ENCODE measurements around the gene NKG7. TPM values are rescaled to one million over a fixed set of nuclear protein-coding genes. Genes with fewer than 3 reads are reported as not detected.
"Not testable (repeated sequence)": the region's sequence is repeated elsewhere in the genome, so short reads cannot be mapped to it uniquely, and the experiment has no call there.

The NKG7 gene, protein sequence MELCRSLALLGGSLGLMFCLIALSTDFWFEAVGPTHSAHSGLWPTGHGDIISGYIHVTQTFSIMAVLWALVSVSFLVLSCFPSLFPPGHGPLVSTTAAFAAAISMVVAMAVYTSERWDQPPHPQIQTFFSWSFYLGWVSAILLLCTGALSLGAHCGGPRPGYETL
- total RNA-seq, result 100 to 1,000 TPM in 1 of 2 experiments, 10 to 100 TPM in 1; 92.1 to 125 TPM

GRCh38 chr19:51372649-51373504 lies at the start of gene NKG7:
Gene NKG7 (minus strand): TSS chr19:51372654. CDS start chr19:51372535, 119 bp downstream.
- CTCF ChIA-PET, result interaction anchor here (1.3 to 1.6 kb wide), 2 partner anchors 24 to 33 kb away, joined by 5 read pairs; no protein-coding TSS in a partner anchor
- no peaks in the 10 kb centered on the region for H3K9me3 Mint-ChIP-seq (ENCODE audit: low read depth)
- DNase-seq, result peak; percentile 89
- H3K27me3 Mint-ChIP-seq, result no peaks in the 10 kb centered on the region
- H3K27ac Mint-ChIP-seq, result peak within 1 kb of the TSS; percentile 94
- POLR2A ChIA-PET, result interaction anchor here (0.6 to 1.9 kb wide), 3 partner anchors 18 to 22 kb away, joined by 3 to 7 read pairs (median 5); no protein-coding TSS in a partner anchor
- ATAC-seq, result peak; percentile 83
- intact Hi-C loops (cut with DNase I, micrococcal nuclease), result loop anchor here (1.0 kb wide), 2 partner anchors 21 to 68 kb away; no protein-coding TSS in a partner anchor
- peaks cover 22% of the 10 kb centered on the region for H3K36me3 Mint-ChIP-seq (ENCODE audit: low read depth)
- peaks cover 73% of the 10 kb centered on the region for H3K4me1 Mint-ChIP-seq
- H3K4me3 Mint-ChIP-seq, result peak within 1 kb of the TSS; percentile 70

- Mint-ChIP-seq H3K4me1 (peaks cover 24% of the 10 kb centered on the region), H3K27ac (no peak overlapping the region), H3K4me3 (no peak overlapping the region), H3K9me3 (ENCODE audit: low read depth) (no peaks in the 10 kb centered on the region), H3K36me3 (ENCODE audit: low read depth) (no peaks in the 10 kb centered on the region), H3K27me3 (peaks cover 20% of the 10 kb centered on the region)
- intact Hi-C loops (cut with DNase I, micrococcal nuclease), result loop anchor here (1.0 to 5.0 kb wide), 8 partner anchors 19 to 361 kb away; no protein-coding TSS in a partner anchor
- DNase-seq (peak; percentile 94), ATAC-seq (peak; percentile 60)
- POLR2A ChIA-PET, result interaction anchor here (0.7 kb wide), 1 partner anchor 82 kb away, joined by 4 read pairs; no protein-coding TSS in a partner anchor
- CTCF ChIA-PET, result interaction anchor here (0.6 to 2.7 kb wide), 19 partner anchors 8 to 239 kb away, joined by 3 to 17 read pairs (median 4); partner anchors contain the start of gene CLDND2
Measured at GRCh38 chr19:51422053-51422448, 49.6 kb upstream of the NKG7 start.

DNA sequence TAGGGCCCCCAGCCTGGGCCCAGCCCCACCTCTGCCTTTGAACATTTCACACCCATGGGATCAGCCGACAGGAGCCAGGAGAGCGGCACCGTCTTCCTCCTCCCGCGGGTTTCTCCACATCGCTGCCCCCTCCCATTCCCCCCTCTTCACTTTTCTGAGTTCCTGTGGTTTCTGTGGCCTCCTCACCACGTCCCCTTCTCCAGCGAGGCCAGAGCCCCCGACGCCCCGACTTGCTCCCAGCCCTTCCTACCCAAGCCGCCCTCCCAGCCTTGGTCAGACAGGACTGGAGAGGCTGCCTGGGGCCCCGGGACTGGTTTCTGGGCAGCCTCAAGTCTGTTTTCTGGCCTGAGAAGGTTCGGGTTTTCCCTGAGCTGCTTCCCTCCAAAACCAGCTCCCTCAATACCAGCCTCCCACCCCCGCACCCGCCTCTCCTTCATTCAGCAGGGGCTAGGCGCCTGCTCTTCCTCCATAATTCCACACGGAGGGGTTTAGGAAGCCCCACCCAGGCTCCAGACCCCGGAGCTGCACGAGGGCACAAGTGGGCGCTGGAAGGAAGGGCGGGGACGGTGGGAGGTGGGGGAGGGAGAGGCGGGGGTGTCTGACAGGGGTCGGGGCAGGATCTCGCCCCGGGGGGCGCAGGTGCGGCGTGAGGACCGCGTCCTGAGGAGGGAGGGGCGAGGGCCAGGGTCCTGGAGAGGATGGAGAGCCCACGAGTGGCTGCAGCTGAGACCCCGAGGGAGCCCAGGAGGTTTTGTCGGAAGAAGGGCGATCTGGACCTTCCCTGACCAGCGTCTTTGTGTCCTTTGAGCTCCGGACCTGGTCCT lies 49.0 kb upstream of the NKG7 start:
- peak; percentile 22 for DNase-seq
- Mint-ChIP-seq H3K27me3 (peaks cover 22% of the 10 kb centered on the region), H3K27ac (no peak overlapping the region), H3K9me3 (ENCODE audit: low read depth) (no peaks in the 10 kb centered on the region), H3K36me3 (ENCODE audit: low read depth) (no peaks in the 10 kb centered on the region), H3K4me3 (no peak overlapping the region), H3K4me1 (peaks cover 28% of the 10 kb centered on the region)
- intact Hi-C loops (cut with DNase I, micrococcal nuclease), result loop anchor here (1.0 to 5.0 kb wide), 8 partner anchors 19 to 361 kb away; no protein-coding TSS in a partner anchor
- ChIA-PET POLR2A (interaction anchor here (0.8 kb wide), 1 partner anchor 91 kb away, joined by 3 read pairs; no protein-coding TSS in a partner anchor), CTCF (interaction anchor here (0.6 to 2.7 kb wide), 22 partner anchors 9 to 291 kb away, joined by 3 to 17 read pairs (median 4); partner anchors contain the start of gene CLDND2)
- no peak for ATAC-seq

DNA sequence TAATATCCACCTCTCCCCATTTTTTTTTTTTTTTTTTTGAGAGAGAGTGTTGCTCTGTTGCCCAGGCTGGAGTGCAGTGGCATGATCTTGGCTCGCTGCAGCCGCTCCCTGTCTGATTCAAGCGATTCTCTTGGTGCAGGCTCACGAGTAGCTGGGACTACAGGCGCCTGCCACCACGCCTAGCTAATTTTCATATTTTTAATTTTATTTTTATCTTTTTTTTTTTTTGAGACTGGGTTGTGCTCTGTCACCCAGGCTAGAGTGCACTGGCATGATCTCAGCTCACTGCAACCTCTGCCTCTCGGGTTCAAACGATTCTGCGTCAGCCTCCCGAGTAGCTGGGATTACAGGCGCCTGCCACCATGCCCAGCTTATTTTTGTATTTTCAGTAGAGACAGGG lies 48.1 kb upstream of the NKG7 start:
- H3K36me3 Mint-ChIP-seq (ENCODE audit: low read depth); DNase-seq; H3K4me3 Mint-ChIP-seq; ATAC-seq; H3K9me3 Mint-ChIP-seq (ENCODE audit: low read depth); H3K27ac Mint-ChIP-seq: not testable (repeated sequence)
- ChIA-PET POLR2A (interaction anchor here (0.6 to 0.8 kb wide), 3 partner anchors 90 to 1046 kb away, joined by 3 read pairs; no protein-coding TSS in a partner anchor), CTCF (interaction anchor here (0.6 to 2.7 kb wide), 11 partner anchors 20 to 290 kb away, joined by 3 to 17 read pairs (median 6); no protein-coding TSS in a partner anchor)
- intact Hi-C loops (cut with DNase I, micrococcal nuclease), result loop anchor here in 1 of 2 experiments (5.0 kb wide), 1 partner anchor 217 kb away; no protein-coding TSS in a partner anchor
- Mint-ChIP-seq H3K27me3 (peaks cover 20% of the 10 kb centered on the region), H3K4me1 (peaks cover 27% of the 10 kb centered on the region)

GRCh38 chr19:51418707-51419106 lies 46.3 kb upstream of the NKG7 start:
- H3K9me3 Mint-ChIP-seq (ENCODE audit: low read depth), result no peaks in the 10 kb centered on the region
- no peak overlapping the region for H3K27ac Mint-ChIP-seq
- H3K27me3 Mint-ChIP-seq, result peaks cover 20% of the 10 kb centered on the region
- H3K4me1 Mint-ChIP-seq, result peaks cover 27% of the 10 kb centered on the region
- DNase-seq, result no peak
- intact Hi-C loops (cut with DNase I, micrococcal nuclease), result no loop called here
- no peaks in the 10 kb centered on the region for H3K36me3 Mint-ChIP-seq (ENCODE audit: low read depth)
- ChIA-PET CTCF (interaction anchor here (0.7 to 2.9 kb wide), 11 partner anchors 11 to 243 kb away, joined by 3 to 16 read pairs (median 4); no protein-coding TSS in a partner anchor), POLR2A (no interaction called here)
- ATAC-seq, result no peak
- no peak overlapping the region for H3K4me3 Mint-ChIP-seq

GRCh38 chr19:51417810-51418157 lies 45.3 kb upstream of the NKG7 start:
- no peak overlapping the region for H3K27ac Mint-ChIP-seq
- no peak overlapping the region for H3K4me3 Mint-ChIP-seq
- POLR2A ChIA-PET, result no interaction called here
- CTCF ChIA-PET, result interaction anchor here (0.7 to 2.9 kb wide), 11 partner anchors 10 to 242 kb away, joined by 3 to 16 read pairs (median 3); no protein-coding TSS in a partner anchor
- DNase-seq, result no peak
- H3K27me3 Mint-ChIP-seq, result peaks cover 18% of the 10 kb centered on the region
- intact Hi-C loops (cut with DNase I, micrococcal nuclease), result loop anchor here in 1 of 2 experiments (2.0 kb wide), 1 partner anchor 23 kb away; no protein-coding TSS in a partner anchor
- no peaks in the 10 kb centered on the region for H3K9me3 Mint-ChIP-seq (ENCODE audit: low read depth)
- H3K36me3 Mint-ChIP-seq (ENCODE audit: low read depth), result no peaks in the 10 kb centered on the region
- no peak for ATAC-seq
- H3K4me1 Mint-ChIP-seq, result peaks cover 27% of the 10 kb centered on the region

DNA sequence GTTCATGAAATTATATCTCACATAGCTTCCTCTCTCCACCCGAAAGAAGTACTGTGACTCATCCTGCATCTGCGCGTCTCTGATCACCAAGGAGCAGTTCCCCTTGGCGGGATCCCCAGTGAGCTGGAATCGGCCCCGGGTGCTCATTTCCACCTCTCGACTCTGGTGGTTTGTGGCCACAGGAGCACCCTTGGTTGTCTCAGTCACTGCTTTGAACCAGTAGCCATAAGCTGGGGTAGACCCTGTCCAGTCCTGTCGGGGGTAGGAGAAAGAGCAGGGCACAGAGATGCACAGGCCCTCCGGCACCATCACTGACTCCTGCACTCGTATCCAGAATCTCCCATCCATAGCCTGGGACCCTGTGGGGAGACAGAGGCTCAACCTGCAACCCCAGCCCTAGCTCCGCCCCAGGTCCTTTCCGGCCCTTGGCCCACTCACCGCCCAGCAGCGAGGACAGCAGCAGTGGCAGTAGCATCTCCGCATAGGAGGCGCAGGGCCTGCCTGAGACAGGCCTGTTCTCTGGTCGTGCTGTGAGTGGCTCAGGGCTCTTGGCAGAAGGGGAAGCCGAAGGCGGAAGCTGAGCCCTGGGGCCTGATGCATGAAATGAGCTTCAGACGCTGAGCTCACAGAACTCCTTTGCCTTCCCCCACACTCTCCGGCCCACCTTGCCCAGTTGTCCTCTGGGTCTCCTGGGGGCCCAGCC lies 44.8 kb upstream of the NKG7 start, which contains the start of gene SIGLEC10:
Gene SIGLEC10, minus strand, starts transcription at position 536 of the 703 bp plus-strand sequence. Its CDS starts 61 bp downstream, at position 475.
- ATAC-seq, result peak; percentile 75
- no peak within 1 kb of the TSS for H3K4me3 Mint-ChIP-seq
- ChIA-PET CTCF (interaction anchor here (0.6 to 2.9 kb wide), 11 partner anchors 10 to 321 kb away, joined by 3 to 16 read pairs (median 3); no protein-coding TSS in a partner anchor), POLR2A (interaction anchor here (0.5 kb wide), 1 partner anchor 1483 kb away, joined by 6 read pairs; no protein-coding TSS in a partner anchor)
- no peaks in the 10 kb centered on the region for H3K9me3 Mint-ChIP-seq (ENCODE audit: low read depth)
- DNase-seq, result peak; percentile 73
- peaks cover 27% of the 10 kb centered on the region for H3K4me1 Mint-ChIP-seq
- H3K36me3 Mint-ChIP-seq (ENCODE audit: low read depth), result no peaks in the 10 kb centered on the region
- H3K27me3 Mint-ChIP-seq, result peaks cover 18% of the 10 kb centered on the region
- intact Hi-C loops (cut with DNase I, micrococcal nuclease), result loop anchor here in 1 of 2 experiments (2.0 kb wide), 1 partner anchor 22 kb away; no protein-coding TSS in a partner anchor
- no peak within 1 kb of the TSS for H3K27ac Mint-ChIP-seq

DNA sequence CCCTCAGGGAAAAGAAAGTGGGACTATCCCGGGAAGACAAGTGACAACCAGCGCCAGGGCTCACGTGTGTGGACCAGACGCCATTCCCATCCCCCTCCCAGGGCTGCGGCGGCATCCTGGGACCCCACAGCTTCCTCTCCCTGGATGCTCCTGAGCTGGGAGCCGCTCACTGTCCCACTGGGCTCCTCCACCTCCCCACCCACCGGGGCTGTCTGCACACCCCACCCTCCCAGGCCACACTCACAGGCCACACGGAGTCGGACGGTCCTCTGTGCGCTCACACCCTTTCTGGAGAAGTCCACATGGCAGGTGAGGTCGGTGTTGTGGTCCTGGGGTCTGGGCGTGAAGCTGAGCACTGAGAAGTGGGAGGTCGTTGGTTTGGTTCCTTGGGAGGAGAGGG lies 44.0 kb upstream of the NKG7 start:
- not testable (repeated sequence) for H3K36me3 Mint-ChIP-seq (ENCODE audit: low read depth); H3K4me3 Mint-ChIP-seq; ATAC-seq; DNase-seq; H3K27ac Mint-ChIP-seq; H3K9me3 Mint-ChIP-seq (ENCODE audit: low read depth)
- ChIA-PET POLR2A (interaction anchor here (0.5 kb wide), 1 partner anchor 1482 kb away, joined by 6 read pairs; no protein-coding TSS in a partner anchor), CTCF (interaction anchor here (0.6 to 2.9 kb wide), 4 partner anchors 9 to 320 kb away, joined by 4 to 16 read pairs (median 7); no protein-coding TSS in a partner anchor)
- H3K4me1 Mint-ChIP-seq, result peaks cover 26% of the 10 kb centered on the region
- intact Hi-C loops (cut with DNase I, micrococcal nuclease), result loop anchor here in 1 of 2 experiments (2.0 kb wide), 1 partner anchor 22 kb away; no protein-coding TSS in a partner anchor
- peaks cover 18% of the 10 kb centered on the region for H3K27me3 Mint-ChIP-seq

DNA sequence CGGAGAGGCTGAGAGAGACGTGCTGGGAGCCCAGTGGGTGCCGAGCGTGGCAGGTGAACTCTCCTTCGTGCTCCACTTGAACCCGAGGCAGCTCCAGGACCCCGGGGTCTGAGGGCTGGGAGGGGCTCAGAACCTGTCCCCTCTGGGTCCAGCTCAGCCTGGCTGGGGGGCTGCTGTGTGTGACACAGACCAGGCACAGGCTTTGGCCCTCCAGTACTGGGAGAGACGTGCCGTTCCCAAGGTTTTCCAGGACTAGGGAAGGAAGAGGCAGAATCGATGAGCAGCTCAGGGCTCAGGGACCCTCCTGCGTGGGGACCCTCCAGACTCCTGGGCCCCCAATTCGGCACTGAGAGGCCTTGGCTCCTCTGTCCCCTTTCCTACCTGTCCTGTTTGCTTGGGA lies 42.7 kb upstream of the NKG7 start:
- H3K4me3 Mint-ChIP-seq, result no peak overlapping the region
- no peak overlapping the region for H3K27ac Mint-ChIP-seq
- intact Hi-C loops (cut with DNase I, micrococcal nuclease), result no loop called here
- POLR2A ChIA-PET, result no interaction called here
- ATAC-seq (no peak), DNase-seq (no peak)
- peaks cover 16% of the 10 kb centered on the region for H3K27me3 Mint-ChIP-seq
- CTCF ChIA-PET, result no interaction called here
- H3K4me1 Mint-ChIP-seq, result peaks cover 21% of the 10 kb centered on the region
- H3K9me3 Mint-ChIP-seq (ENCODE audit: low read depth), result no peaks in the 10 kb centered on the region
- no peaks in the 10 kb centered on the region for H3K36me3 Mint-ChIP-seq (ENCODE audit: low read depth)
